Ovary (tissue), 9 donors: ENCODE results near the gene DDX49. TPM values are rescaled to one million over a fixed set of nuclear protein-coding genes. Genes with fewer than 3 reads are reported as not detected.

Source experiments
- DNase-seq, 5 donors: peaks; one replicate each; pipeline ENCODE4 v3.0.0-alpha.2; 2019 to 2020
- H3K27ac ChIP-seq, 2 donors: fragments of 200-600 bp; one replicate each; pipeline versions ENCODE4 v1.5.1 to v1.8.0; 2019 to 2022
- H3K27me3 ChIP-seq: fragments of 200-600 bp; one replicate; pipeline ENCODE4 v1.8.0; 2022
- H3K36me3 ChIP-seq: fragments of 200-600 bp; sonication (generic); one replicate; pipeline ENCODE4 v1.5.1; 2019
- H3K4me1 ChIP-seq: one replicate; pipeline ENCODE4 v1.8.1; 2013; ENCODE audit warnings: mild to moderate bottlenecking, moderate library complexity; ENCODE audit not compliant: insufficient read depth
- H3K4me3 ChIP-seq: fragments of 200-600 bp; sonication (generic); one replicate; pipeline ENCODE4 v1.5.1; 2017
- H3K9me3 ChIP-seq, 2 donors: fragments of 200-600 bp in 1 of 2; sonication (generic) in 1 of 2; one replicate each; pipeline versions ENCODE4 v1.5.1 to v1.8.1; 2013 to 2019; ENCODE audit warnings: mild to moderate bottlenecking in 1 of 2, moderate library complexity in 1 of 2
- CTCF ChIP-seq, 3 donors: fragments of 450-650 bp in 2 of 3; fragments of 200-600 bp in 1 of 3; IDR thresholded peaks; one replicate each; pipeline versions ENCODE4 v1.5.1 to v1.8.0; 2016 to 2022; ENCODE audit warnings: antibody characterized with exemption in 3 of 3, mild to moderate bottlenecking in 1 of 3
- EP300 ChIP-seq: sonication (generic); formaldehyde crosslinking; IDR thresholded peaks from one replicate; pipeline ENCODE4 v1.6.1; 2017; ENCODE audit warnings: antibody characterized with exemption
- POLR2A ChIP-seq: fragments of 450-650 bp; IDR thresholded peaks from one replicate; pipeline ENCODE4 v1.6.1; 2017; ENCODE audit warnings: antibody characterized with exemption, mild to moderate bottlenecking, moderate library complexity
- WGBS, 3 donors: extraction: QIAGEN DNeasy Blood & Tissue Kit in 1 of 3; methylation state at CpG; one replicate each; pipeline versions ENCODE4 v1.1.5 to v1.1.7; 2013 to 2017; 5-methylcytosine and 5-hydroxymethylcytosine counted together
- intact Hi-C, 4 donors: fragments of 100-400 bp; cut with DNase I; formaldehyde crosslinking; loops; one replicate each; pipeline versions ENCODE4 v1.11.0 to v1.15.1; 2022 to 2023
- polyA plus RNA-seq, 2 donors: library from polyadenylated mRNA; stranded (reverse); fragments of 200-250 nt in 1 of 2; fragments of 350-450 nt in 1 of 2; fragmentation: Illumina TruSeq in 1 of 2; extraction: RNeasy Lipid Tissue Mini Kit (QIAGEN cat#74804) in 1 of 2; gene quantifications; one replicate each; pipeline ENCODE4 v1.2.3, GENCODE V29; 2013 to 2014
- total RNA-seq, 7 donors: library from RNA; depleted of rRNA in 2 of 7; stranded (reverse); fragments of >200 nt in 2 of 7; fragmentation: NEBNext Ultra II Directional in 3 of 7; extraction: Animal tissue kit (Norgen Biotek cat#: 25700) in 3 of 7; gene quantifications; one replicate each; pipeline versions ENCODE4 v1.1.0 to v1.2.4, GENCODE V29; 2016 to 2023
- donor health status: DM: no; HTN: no; CAD: no; lungs with moderate emphysema.
- donor health status: DM: no; HTN: no; CAD: no.
- donor health status: Bipolar disorder and iron deficiency.
- donor health status: DM: yes; HTN: yes; CAD: no.
- donor health status: DM: no; HTN: no; CAD: no.
- donor health status: DM: yes; HTN: yes; CAD: no.

Gene DDX49
- total and polyA plus RNA-seq, 9 donors, result 19.4 to 37.9 (median 32.8) TPM

DNA sequence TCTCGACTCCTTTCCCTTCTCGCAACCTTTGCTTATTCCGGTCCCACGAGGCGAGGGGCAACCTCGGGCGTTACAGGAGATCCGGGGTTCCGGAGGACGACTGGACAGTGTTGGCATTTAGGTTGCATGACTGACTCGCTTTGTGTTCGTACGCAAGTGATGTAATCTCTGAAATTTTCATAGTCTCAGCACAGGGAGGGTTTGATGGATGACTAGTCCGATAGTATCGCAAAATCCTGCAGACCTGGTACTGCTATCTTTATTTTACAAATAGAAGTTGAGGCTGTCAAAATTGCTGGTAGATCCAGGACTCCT lies 342 bp downstream of the DDX49 start:
- no peak for DNase-seq
- 0 to 1% (median 1%) methylated on average over 15 of the region's 15 CpGs for WGBS, 3 donors
- H3K36me3 ChIP-seq, result no peaks in the 10 kb centered on the region
- H3K27ac ChIP-seq, result peak overlapping the region in 1 of 2 donors; percentile 34
- peaks cover 6% of the 10 kb centered on the region for H3K4me1 ChIP-seq
- H3K27me3 ChIP-seq, result no peaks in the 10 kb centered on the region
- no peaks in the 10 kb centered on the region for H3K9me3 ChIP-seq
- H3K4me3 ChIP-seq, result peak overlapping the region; percentile 74
- intact Hi-C loops, result no loop called here
- TF ChIP-seq CTCF (IDR thresholded peaks at IDR 0.05) (no peak), EP300 (no peak), POLR2A (no peak)

DNA sequence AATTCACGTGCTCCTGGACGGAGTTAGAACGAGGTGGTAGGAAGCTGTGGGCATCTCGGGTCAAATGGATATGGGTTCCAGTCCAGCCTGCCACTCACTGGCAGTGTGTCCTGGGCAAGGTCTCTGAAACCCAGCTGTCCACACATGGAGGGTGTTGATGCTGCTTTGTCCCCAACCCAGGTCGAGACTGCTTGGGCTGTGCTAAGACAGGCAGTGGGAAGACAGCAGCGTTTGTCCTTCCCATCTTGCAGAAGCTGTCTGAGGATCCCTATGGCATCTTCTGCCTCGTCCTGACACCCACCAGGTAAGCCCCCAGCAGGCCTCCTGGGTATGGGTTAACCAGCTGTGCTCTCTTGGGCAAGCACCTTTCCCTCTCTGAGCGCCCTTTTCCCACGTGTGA lies 885 bp downstream of the DDX49 start:
- WGBS, 3 donors, result 43 to 57% (median 43%) methylated on average over 9 of the region's 9 CpGs
- TF ChIP-seq POLR2A (no peak), EP300 (no peak), CTCF (IDR thresholded peaks at IDR 0.05) (no peak)
- intact Hi-C loops, result no loop called here
- peak overlapping the region; percentile 74 for H3K4me3 ChIP-seq
- no peaks in the 10 kb centered on the region for H3K36me3 ChIP-seq
- no peak overlapping the region for H3K27ac ChIP-seq
- no peak for DNase-seq
- no peaks in the 10 kb centered on the region for H3K27me3 ChIP-seq
- peaks cover 6% of the 10 kb centered on the region for H3K4me1 ChIP-seq
- H3K9me3 ChIP-seq, result no peaks in the 10 kb centered on the region

GRCh38 chr19:18921593-18921992 lies 2.1 kb downstream of the DDX49 start:
- intact Hi-C loops, result no loop called here
- 90 to 96% (median 91%) methylated on average over 15 to 17 of the region's 17 CpGs for WGBS, 3 donors
- no peaks in the 10 kb centered on the region for H3K36me3 ChIP-seq
- DNase-seq, result no peak
- H3K9me3 ChIP-seq, result no peaks in the 10 kb centered on the region
- peaks cover 6% of the 10 kb centered on the region for H3K4me1 ChIP-seq
- H3K4me3 ChIP-seq, result no peak overlapping the region
- TF ChIP-seq CTCF (IDR thresholded peaks at IDR 0.05), result no peak
- no peak for TF ChIP-seq EP300
- no peak for TF ChIP-seq POLR2A
- H3K27ac ChIP-seq, result no peak overlapping the region
- no peaks in the 10 kb centered on the region for H3K27me3 ChIP-seq

GRCh38 chr19:18922228-18922985 lies 2.9 kb downstream of the DDX49 start:
- peaks cover 6% of the 10 kb centered on the region for H3K4me1 ChIP-seq
- TF ChIP-seq EP300 (no peak), CTCF (IDR thresholded peaks at IDR 0.05) (no peak), POLR2A (no peak)
- H3K36me3 ChIP-seq, result no peaks in the 10 kb centered on the region
- no peak overlapping the region for H3K27ac ChIP-seq
- no peaks in the 10 kb centered on the region for H3K27me3 ChIP-seq
- intact Hi-C loops, result no loop called here
- 70 to 79% (median 77%) methylated on average over 26 to 29 of the region's 29 CpGs for WGBS, 3 donors
- H3K9me3 ChIP-seq, result no peaks in the 10 kb centered on the region
- H3K4me3 ChIP-seq, result no peak overlapping the region
- DNase-seq, result no peak
